Keratinocyte (primary cell): Measurements from ENCODE around the gene FAM98A. TPM values are rescaled to one million over a fixed set of nuclear protein-coding genes. Genes with fewer than 3 reads are reported as not detected.

Experiments used
- DNase-seq: peaks from one replicate; pipeline ENCODE4 v3.0.0-alpha.2; 2011; ENCODE audit warnings: low read depth, missing footprints, low spot score
- FAIRE-seq: peaks from 2 replicates; lab custom pipeline; 2011; peaks lifted over from hg19 to GRCh38; lab: Jason Lieb, UNC
- H2AFZ ChIP-seq: 2 replicates; pipeline ENCODE4 v1.6.0; 2012; ENCODE audit warnings: low read length, control low read depth, inconsistent platforms; ENCODE audit not compliant: control insufficient read depth
- H3K27ac ChIP-seq: 2 replicates; pipeline ENCODE4 v1.5.1; 2011; ENCODE audit warnings: low read length; ENCODE audit not compliant: control insufficient read depth, insufficient read depth
- H3K27me3 ChIP-seq: 3 replicates; pipeline ENCODE4 v1.6.0; 2011; ENCODE audit warnings: low read length; ENCODE audit not compliant: control insufficient read depth, insufficient read depth; ENCODE audit errors: extremely low read depth
- H3K36me3 ChIP-seq, 2 experiments: 2 replicates in 1 of 2; 3 replicates in 1 of 2; pipeline ENCODE4 v1.5.1; 2011; ENCODE audit warnings: low read length in 2 of 2, mild to moderate bottlenecking in 1 of 2; ENCODE audit not compliant: control insufficient read depth in 2 of 2, insufficient read depth in 2 of 2; ENCODE audit errors: extremely low read depth in 1 of 2
- H3K4me1 ChIP-seq: 3 replicates; pipeline ENCODE4 v1.5.1; 2011; ENCODE audit warnings: low read length; ENCODE audit not compliant: control insufficient read depth, insufficient read depth; ENCODE audit errors: extremely low read depth
- H3K4me2 ChIP-seq: 3 replicates; pipeline ENCODE4 v1.6.0; 2011; ENCODE audit warnings: low read depth, low read length; ENCODE audit not compliant: control insufficient read depth, insufficient read depth; ENCODE audit errors: extremely low read depth
- H3K4me3 ChIP-seq, 3 experiments: fragments of 200-600 bp in 1 of 3; sonication (generic) in 1 of 3; 2 replicates in 2 of 3; 3 replicates in 1 of 3; pipeline ENCODE4 v1.5.1; 2011 to 2016; ENCODE audit warnings: low read length in 3 of 3, mild to moderate bottlenecking in 3 of 3, control low read depth in 2 of 3, inconsistent platforms in 1 of 3, low read depth in 1 of 3, mixed read lengths in 1 of 3, mixed run types in 1 of 3, moderate library complexity in 1 of 3; ENCODE audit not compliant: control insufficient read depth in 2 of 3, insufficient read depth in 2 of 3; ENCODE audit errors: extremely low read depth in 1 of 3
- H3K79me2 ChIP-seq: 2 replicates; pipeline ENCODE4 v1.6.0; 2012; ENCODE audit warnings: low read length; ENCODE audit not compliant: control insufficient read depth, insufficient read depth
- H3K9ac ChIP-seq: 3 replicates; pipeline ENCODE4 v1.6.0; 2011; ENCODE audit warnings: low read length; ENCODE audit not compliant: control insufficient read depth, insufficient read depth; ENCODE audit errors: extremely low read depth
- H3K9me1 ChIP-seq: 3 replicates; pipeline ENCODE4 v1.6.0; 2011; ENCODE audit warnings: low read length; ENCODE audit not compliant: control insufficient read depth, insufficient read depth; ENCODE audit errors: extremely low read depth
- H3K9me3 ChIP-seq: 2 replicates; pipeline ENCODE4 v1.5.1; 2012; ENCODE audit warnings: low read depth, low read length; ENCODE audit not compliant: control insufficient read depth
- H4K20me1 ChIP-seq: 3 replicates; pipeline ENCODE4 v1.6.0; 2011; ENCODE audit warnings: low read length; ENCODE audit not compliant: control insufficient read depth, insufficient read depth; ENCODE audit errors: extremely low read depth
- EZH2 ChIP-seq: IDR thresholded peaks from one replicate; pipeline ENCODE4 v1.6.1; 2012; ENCODE audit warnings: inconsistent platforms, mild to moderate bottlenecking, low read length, moderate library complexity
- dilution Hi-C: fragments of 300-500 bp; cut with MboI; formaldehyde crosslinking; loops from one replicate; pipeline ENCODE4 v1.7.0; 2020; ENCODE audit warnings: low sequenced_read_pairs; ENCODE audit not compliant: extremely low pct_ligation_motif_present
- polyA plus RNA-seq, 5 experiments: library from polyadenylated mRNA; depleted of rRNA in 3 of 5; stranded (reverse) in 3 of 5; stranded (forward) in 1 of 5; unstranded in 1 of 5; fragments of >200 nt; gene quantifications; 1 replicate in 1 of 5; 2 replicates in 3 of 5; 3 replicates in 1 of 5; pipeline versions ENCODE4 v1.2.1 to v1.2.3, GENCODE V29; 2011 to 2012; ENCODE audit warnings: missing spikeins in 2 of 5, low read depth in 1 of 5, low replicate concordance in 1 of 5
- TF ChIP-seq, protein P1 (sequence below), 3 experiments: IDR thresholded peaks in 1 of 3; conservative IDR thresholded peaks in 1 of 3; optimal IDR thresholded peaks in 1 of 3; 2 replicates in 2 of 3; 3 replicates in 1 of 3; pipeline versions ENCODE3 to v1.5.1; 2011; ENCODE audit warnings: low read length in 3 of 3, mild to moderate bottlenecking in 3 of 3, moderate library complexity in 2 of 3, control low read depth in 1 of 3, inconsistent platforms in 1 of 3; ENCODE audit not compliant: insufficient read depth in 2 of 3; ENCODE audit errors: extremely low read depth in 1 of 3

The FAM98A gene
- polyA plus RNA-seq, 1 donor (not counting 4 experiments of a cell fraction or from before 2014, with no cell fraction given), result 116 TPM

DNA sequence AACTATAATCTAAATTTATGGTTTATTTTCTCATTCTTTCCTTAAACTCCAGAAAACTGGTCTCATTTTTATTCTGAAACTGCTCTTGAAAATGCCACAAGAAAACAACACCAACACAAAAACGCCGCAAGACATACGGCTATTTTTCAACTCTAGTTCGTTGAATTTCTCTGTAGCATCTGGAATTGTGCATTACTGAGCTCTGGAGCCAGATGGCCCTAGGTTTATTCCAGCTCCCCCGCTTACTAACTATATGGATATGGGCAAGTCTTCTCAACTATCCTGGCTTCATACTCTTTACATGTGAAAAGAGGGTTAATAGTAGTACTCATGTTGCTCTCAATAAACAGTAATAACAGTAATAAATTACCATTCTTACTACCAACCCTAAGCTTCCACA, 19.9 kb downstream of the FAM98A start:
- no peak for FAIRE-seq
- no peaks in the 10 kb centered on the region for H3K79me2 ChIP-seq
- DNase-seq, result no peak
- no peak overlapping the region for H3K9ac ChIP-seq
- no peak overlapping the region for H3K4me3 ChIP-seq
- no peak overlapping the region for H3K4me2 ChIP-seq
- dilution Hi-C loops, result no loop called here
- TF ChIP-seq, protein P1, sequence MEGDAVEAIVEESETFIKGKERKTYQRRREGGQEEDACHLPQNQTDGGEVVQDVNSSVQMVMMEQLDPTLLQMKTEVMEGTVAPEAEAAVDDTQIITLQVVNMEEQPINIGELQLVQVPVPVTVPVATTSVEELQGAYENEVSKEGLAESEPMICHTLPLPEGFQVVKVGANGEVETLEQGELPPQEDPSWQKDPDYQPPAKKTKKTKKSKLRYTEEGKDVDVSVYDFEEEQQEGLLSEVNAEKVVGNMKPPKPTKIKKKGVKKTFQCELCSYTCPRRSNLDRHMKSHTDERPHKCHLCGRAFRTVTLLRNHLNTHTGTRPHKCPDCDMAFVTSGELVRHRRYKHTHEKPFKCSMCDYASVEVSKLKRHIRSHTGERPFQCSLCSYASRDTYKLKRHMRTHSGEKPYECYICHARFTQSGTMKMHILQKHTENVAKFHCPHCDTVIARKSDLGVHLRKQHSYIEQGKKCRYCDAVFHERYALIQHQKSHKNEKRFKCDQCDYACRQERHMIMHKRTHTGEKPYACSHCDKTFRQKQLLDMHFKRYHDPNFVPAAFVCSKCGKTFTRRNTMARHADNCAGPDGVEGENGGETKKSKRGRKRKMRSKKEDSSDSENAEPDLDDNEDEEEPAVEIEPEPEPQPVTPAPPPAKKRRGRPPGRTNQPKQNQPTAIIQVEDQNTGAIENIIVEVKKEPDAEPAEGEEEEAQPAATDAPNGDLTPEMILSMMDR (optimal IDR thresholded peaks at IDR 0.05 in 1 of 3, IDR thresholded peaks at IDR 0.05 in 1 of 3, conservative IDR thresholded peaks at IDR 0.05 in 1 of 3; ENCODE audit: extremely low read depth in 1 of 3, insufficient read depth in 2 of 3, low read length in 3 of 3), result no peak
- no peak for TF ChIP-seq EZH2
- H2AFZ ChIP-seq, result no peak overlapping the region
- H3K9me1 ChIP-seq, result no peaks in the 10 kb centered on the region
- no peaks in the 10 kb centered on the region for H3K27me3 ChIP-seq
- H4K20me1 ChIP-seq, result no peaks in the 10 kb centered on the region
- H3K27ac ChIP-seq, result no peak overlapping the region
- no peaks in the 10 kb centered on the region for H3K4me1 ChIP-seq
- no peaks in the 10 kb centered on the region for H3K9me3 ChIP-seq
- peaks cover 0 to 2% of the 10 kb centered on the region in 2 experiments for H3K36me3 ChIP-seq

DNA sequence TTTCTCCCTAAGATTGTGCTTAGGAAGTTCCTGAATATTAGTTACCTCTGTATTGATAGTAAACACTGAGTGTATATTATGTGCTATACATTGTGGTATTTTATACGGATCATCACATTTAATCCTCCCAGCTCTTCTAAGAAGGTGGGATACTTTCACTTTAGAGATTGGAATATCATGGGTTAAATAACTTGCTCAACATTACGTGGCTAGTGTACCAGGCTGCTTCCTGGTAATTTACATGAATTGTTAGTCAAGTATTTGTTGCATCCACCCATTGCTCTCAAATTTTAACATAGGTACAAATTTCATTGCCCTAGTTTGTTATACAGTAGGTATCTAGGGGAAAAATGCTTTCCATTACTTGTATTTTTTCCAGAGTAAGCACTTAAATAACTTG, 21.4 kb downstream of the FAM98A start:
- no peak overlapping the region for H2AFZ ChIP-seq
- H3K79me2 ChIP-seq, result no peaks in the 10 kb centered on the region
- dilution Hi-C loops, result no loop called here
- no peak for TF ChIP-seq EZH2
- TF ChIP-seq, protein P1 (optimal IDR thresholded peaks at IDR 0.05 in 1 of 3, IDR thresholded peaks at IDR 0.05 in 1 of 3, conservative IDR thresholded peaks at IDR 0.05 in 1 of 3; ENCODE audit: extremely low read depth in 1 of 3, insufficient read depth in 2 of 3, low read length in 3 of 3), result no peak
- H3K27me3 ChIP-seq, result no peaks in the 10 kb centered on the region
- no peaks in the 10 kb centered on the region for H4K20me1 ChIP-seq
- no peaks in the 10 kb centered on the region for H3K9me3 ChIP-seq
- no peak overlapping the region for H3K4me2 ChIP-seq
- DNase-seq (no peak), FAIRE-seq (no peak)
- H3K4me1 ChIP-seq, result no peaks in the 10 kb centered on the region
- no peaks in the 10 kb centered on the region for H3K36me3 ChIP-seq
- no peak overlapping the region for H3K9ac ChIP-seq
- H3K4me3 ChIP-seq, result no peak overlapping the region
- H3K9me1 ChIP-seq, result no peaks in the 10 kb centered on the region
- H3K27ac ChIP-seq, result no peak overlapping the region
